Bronchial epithelial cell (primary cell): ENCODE data around the gene PUSL1. TPM values are rescaled to one million over a fixed set of nuclear protein-coding genes. Genes with fewer than 3 reads are reported as not detected.
A peak's percentile ranks its signal among the peaks of the same experiment; 100 is the strongest.

ENCODE experiments used
- DNase-seq: peaks from one replicate; pipeline ENCODE4 v3.0.0-alpha.2; 2010; ENCODE audit warnings: low read depth
- FAIRE-seq: peaks from 2 replicates; lab custom pipeline; 2011; peaks lifted over from hg19 to GRCh38; lab: Jason Lieb, UNC
- H3K27me3 ChIP-seq: 2 replicates; pipeline ENCODE4 v1.5.1; 2011; ENCODE audit warnings: low read length; ENCODE audit not compliant: control insufficient read depth, insufficient read depth
- H3K36me3 ChIP-seq: 2 replicates; pipeline ENCODE4 v1.5.1; 2011; ENCODE audit warnings: low read length; ENCODE audit not compliant: control insufficient read depth, insufficient read depth
- H3K4me3 ChIP-seq: 2 replicates; pipeline ENCODE4 v1.5.1; 2011; ENCODE audit warnings: mild to moderate bottlenecking, low read depth, low read length, control low read depth
- CTCF ChIP-seq: IDR thresholded peaks from 2 replicates; pipeline ENCODE4 v1.5.1; 2011; ENCODE audit warnings: mild to moderate bottlenecking, moderate library complexity, low read length, control low read depth, inconsistent platforms; ENCODE audit not compliant: insufficient read depth, severe bottlenecking
- total RNA-seq: library from RNA; depleted of rRNA; stranded (reverse); fragments of >200 nt; gene quantifications from 2 replicates; pipeline ENCODE4 v1.2.1, GENCODE V29; 2014

Gene PUSL1
- total RNA-seq, 1 donor from 2014 or later: 20.8 TPM

GRCh38 chr1:1299686-1300351 is 8.6 kb upstream of the PUSL1 start:
- FAIRE-seq: no peak
- no peak overlapping the region for H3K4me3 ChIP-seq
- TF ChIP-seq CTCF: peak; percentile 42
- H3K27me3 ChIP-seq: no peaks in the 10 kb centered on the region
- no peak for DNase-seq
- peaks cover 4% of the 10 kb centered on the region for H3K36me3 ChIP-seq

GRCh38 chr1:1300352-1300739 is 8.1 kb upstream of the PUSL1 start:
- FAIRE-seq: no peak
- no peaks in the 10 kb centered on the region for H3K27me3 ChIP-seq
- TF ChIP-seq CTCF: no peak
- H3K4me3 ChIP-seq: no peak overlapping the region
- DNase-seq: no peak
- peaks cover 2% of the 10 kb centered on the region for H3K36me3 ChIP-seq

GRCh38 chr1:1302006-1302430 is 6.4 kb upstream of the PUSL1 start:
- FAIRE-seq (no peak), DNase-seq (no peak)
- Histone ChIP-seq H3K36me3 (peaks cover 1% of the 10 kb centered on the region), H3K27me3 (no peaks in the 10 kb centered on the region), H3K4me3 (no peak overlapping the region)
- TF ChIP-seq CTCF: peak; percentile 50

- TF ChIP-seq CTCF: no peak
- DNase-seq (peak; percentile 40), FAIRE-seq (no peak)
- H3K27me3 ChIP-seq: no peaks in the 10 kb centered on the region
- H3K36me3 ChIP-seq: peaks cover 1% of the 10 kb centered on the region
- H3K4me3 ChIP-seq: no peak overlapping the region
These were observed 5.4 kb upstream of the PUSL1 start for GRCh38 chr1:1302951-1303509.

- Histone ChIP-seq H3K36me3 (peaks cover 1% of the 10 kb centered on the region), H3K4me3 (no peak overlapping the region), H3K27me3 (no peaks in the 10 kb centered on the region)
- no peak for TF ChIP-seq CTCF
- FAIRE-seq (no peak), DNase-seq (no peak)
These were observed 4.7 kb upstream of the PUSL1 start for GRCh38 chr1:1303736-1304135.
